SK-N-SH treated with all-trans-retinoic acid at 6 μM for 48 hours (cell line): ENCODE results near the gene BMP15.

Source experiments
- ATAC-seq: fragments of 200-7000 bp; cut with Tn5 transposase; 3 replicates; pipeline ENCODE4 v1.9.1; 2020; ENCODE audit warnings: mild to moderate bottlenecking, moderate library complexity
- ARNTL ChIP-seq: fragments of 450-650 bp; formaldehyde crosslinking; IDR thresholded peaks from 2 replicates; pipeline ENCODE4 v1.5.0; 2020; ENCODE audit warnings: low read depth, mild to moderate bottlenecking, moderate library complexity, borderline replicate concordance
- BACH2 ChIP-seq: fragments of 250-450 bp; sonication (Bioruptor Pico); IDR thresholded peaks from 2 replicates; pipeline ENCODE4 v1.9.0; 2021; ENCODE audit warnings: mild to moderate bottlenecking, borderline replicate concordance
- CSDC2 ChIP-seq: fragments of 250-450 bp; sonication (Bioruptor Pico); IDR thresholded peaks from 2 replicates; pipeline ENCODE4 v1.5.0; 2020; ENCODE audit warnings: mild to moderate bottlenecking, moderate library complexity
- CSRNP3 ChIP-seq: fragments of 250-450 bp; sonication (Bioruptor Pico); IDR thresholded peaks from 2 replicates; pipeline ENCODE4 v1.5.1; 2021; ENCODE audit warnings: mild to moderate bottlenecking, moderate library complexity
- ESRRG ChIP-seq: fragments of 250-450 bp; sonication (Bioruptor Pico); IDR thresholded peaks from 2 replicates; pipeline ENCODE4 v1.6.1; 2021; ENCODE audit warnings: mild to moderate bottlenecking
- GLIS3 ChIP-seq: fragments of 250-450 bp; sonication (Bioruptor Pico); IDR thresholded peaks from 2 replicates; pipeline ENCODE4 v1.5.0; 2020; ENCODE audit warnings: mild to moderate bottlenecking, moderate library complexity
- ISL1 ChIP-seq: fragments of 250-450 bp; sonication (Bioruptor Pico); IDR thresholded peaks from 2 replicates; pipeline ENCODE4 v2.1.2; 2022; ENCODE audit warnings: mild to moderate bottlenecking, moderate library complexity
- OSR1 ChIP-seq: fragments of 250-450 bp; sonication (Bioruptor Pico); IDR thresholded peaks from 2 replicates; pipeline ENCODE4 v1.8.0; 2022; ENCODE audit warnings: moderate library complexity, mild to moderate bottlenecking, inconsistent platforms
- PATZ1 ChIP-seq: fragments of 250-450 bp; sonication (Bioruptor Pico); IDR thresholded peaks from 2 replicates; pipeline ENCODE4 v1.8.0; 2020; ENCODE audit warnings: mild to moderate bottlenecking, moderate library complexity, borderline replicate concordance
- POU6F1 ChIP-seq: fragments of 250-450 bp; sonication (Bioruptor Pico); IDR thresholded peaks from 2 replicates; pipeline ENCODE4 v1.8.0; 2021; ENCODE audit warnings: low read depth, mild to moderate bottlenecking, moderate library complexity, borderline replicate concordance
- PPARA ChIP-seq: fragments of 250-450 bp; sonication (Bioruptor Pico); IDR thresholded peaks from 2 replicates; pipeline ENCODE4 v1.5.0; 2020; ENCODE audit warnings: mild to moderate bottlenecking, borderline replicate concordance
- RARB ChIP-seq: fragments of 250-450 bp; sonication (Bioruptor Pico); IDR thresholded peaks from 2 replicates; pipeline ENCODE4 v1.8.0; 2021; ENCODE audit warnings: mild to moderate bottlenecking, moderate library complexity
- SNAI2 ChIP-seq: fragments of 250-450 bp; sonication (Bioruptor Pico); IDR thresholded peaks from 2 replicates; pipeline ENCODE4 v1.5.0; 2020; ENCODE audit warnings: mild to moderate bottlenecking, moderate library complexity
- TCF4 ChIP-seq: fragments of 250-450 bp; sonication (Bioruptor Pico); IDR thresholded peaks from 2 replicates; pipeline ENCODE4 v1.8.0; 2021; ENCODE audit warnings: mild to moderate bottlenecking, moderate library complexity, borderline replicate concordance
- TOX ChIP-seq: fragments of 250-450 bp; sonication (Bioruptor Pico); IDR thresholded peaks from 2 replicates; pipeline ENCODE4 v1.8.0; 2021; ENCODE audit warnings: mild to moderate bottlenecking, moderate library complexity, borderline replicate concordance
- ZC3H10 ChIP-seq: fragments of 250-450 bp; sonication (Bioruptor Pico); IDR thresholded peaks from 2 replicates; pipeline ENCODE4 v1.5.1; 2021; ENCODE audit warnings: mild to moderate bottlenecking, moderate library complexity
- ZFP3 ChIP-seq: fragments of 250-450 bp; sonication (Bioruptor Pico); IDR thresholded peaks from 2 replicates; pipeline ENCODE4 v1.5.0; 2020; ENCODE audit warnings: mild to moderate bottlenecking, moderate library complexity
- ZFP30 ChIP-seq: fragments of 450-650 bp; formaldehyde crosslinking; IDR thresholded peaks from 2 replicates; pipeline ENCODE4 v1.5.0; 2022; ENCODE audit warnings: mild to moderate bottlenecking, moderate library complexity
- ZNF565 ChIP-seq: fragments of 450-650 bp; formaldehyde crosslinking; conservative IDR thresholded peaks from 2 replicates; pipeline ENCODE4 v1.5.0; 2020; ENCODE audit warnings: low read depth, mild to moderate bottlenecking, moderate library complexity
- ZNF70 ChIP-seq: fragments of 450-650 bp; formaldehyde crosslinking; IDR thresholded peaks from 2 replicates; pipeline ENCODE4 v1.5.0; 2020; ENCODE audit warnings: mild to moderate bottlenecking, moderate library complexity
- ZNF8 ChIP-seq: fragments of 450-650 bp; formaldehyde crosslinking; IDR thresholded peaks from 2 replicates; pipeline ENCODE4 v1.5.0; 2020; ENCODE audit warnings: mild to moderate bottlenecking, moderate library complexity
- TF ChIP-seq, protein P1 (sequence below): fragments of 250-450 bp; sonication (Bioruptor Pico); IDR thresholded peaks from 2 replicates; pipeline ENCODE4 v1.5.1; 2020; ENCODE audit warnings: low read depth, mild to moderate bottlenecking, moderate library complexity

The BMP15 gene

GRCh38 chrX:50865311-50865710 lies 45.2 kb upstream of the BMP15 start:
- ATAC-seq, result no peak
- no peak for TF ChIP-seq PPARA (CRISPR knock-in tag)
- TF ChIP-seq CSDC2, result no peak
- TF ChIP-seq RARB (CRISPR knock-in tag), result no peak
- no peak for TF ChIP-seq GLIS3 (CRISPR knock-in tag)
- no peak for TF ChIP-seq TOX (CRISPR knock-in tag)
- TF ChIP-seq, protein P1, sequence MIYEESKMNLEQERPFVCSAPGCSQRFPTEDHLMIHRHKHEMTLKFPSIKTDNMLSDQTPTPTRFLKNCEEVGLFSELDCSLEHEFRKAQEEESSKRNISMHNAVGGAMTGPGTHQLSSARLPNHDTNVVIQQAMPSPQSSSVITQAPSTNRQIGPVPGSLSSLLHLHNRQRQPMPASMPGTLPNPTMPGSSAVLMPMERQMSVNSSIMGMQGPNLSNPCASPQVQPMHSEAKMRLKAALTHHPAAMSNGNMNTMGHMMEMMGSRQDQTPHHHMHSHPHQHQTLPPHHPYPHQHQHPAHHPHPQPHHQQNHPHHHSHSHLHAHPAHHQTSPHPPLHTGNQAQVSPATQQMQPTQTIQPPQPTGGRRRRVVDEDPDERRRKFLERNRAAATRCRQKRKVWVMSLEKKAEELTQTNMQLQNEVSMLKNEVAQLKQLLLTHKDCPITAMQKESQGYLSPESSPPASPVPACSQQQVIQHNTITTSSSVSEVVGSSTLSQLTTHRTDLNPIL, result no peak
- no peak for TF ChIP-seq ZFP3 (CRISPR knock-in tag)
- TF ChIP-seq ARNTL, result no peak

GRCh38 chrX:50871922-50872453 lies 38.5 kb upstream of the BMP15 start:
- TF ChIP-seq ZNF70 (CRISPR knock-in tag) (no peak), ESRRG (CRISPR knock-in tag) (no peak), TCF4 (CRISPR knock-in tag) (no peak), RARB (CRISPR knock-in tag) (no peak), BACH2 (CRISPR knock-in tag) (no peak), ZC3H10 (CRISPR knock-in tag) (no peak), CSDC2 (no peak), ZNF8 (no peak)
- TF ChIP-seq, protein P1, result no peak
- ATAC-seq, result no peak

DNA sequence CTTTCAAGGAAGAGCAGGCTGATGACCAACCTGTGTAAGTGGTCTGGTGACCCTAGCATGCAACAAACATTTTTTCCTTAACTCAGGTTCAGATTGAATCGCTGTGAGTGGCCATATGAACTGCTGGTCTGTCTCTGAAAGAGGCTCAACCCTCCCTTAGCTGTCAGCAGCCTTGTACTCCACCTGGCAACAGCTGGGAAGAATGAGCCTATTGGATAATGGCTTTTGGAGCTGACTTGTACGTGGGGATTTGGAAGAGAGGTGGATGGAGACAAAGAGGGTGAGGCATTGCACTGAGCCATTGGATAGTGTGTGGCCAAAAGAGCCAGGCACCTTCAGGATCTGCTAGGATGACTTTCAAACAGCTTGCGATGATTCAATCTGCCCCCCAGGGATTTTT lies 35.7 kb upstream of the BMP15 start:
- TF ChIP-seq ZFP30 (CRISPR knock-in tag) (no peak), PATZ1 (CRISPR knock-in tag) (no peak), RARB (CRISPR knock-in tag) (no peak), ZC3H10 (CRISPR knock-in tag) (no peak), OSR1 (no peak), BACH2 (CRISPR knock-in tag) (no peak), CSRNP3 (CRISPR knock-in tag) (no peak), POU6F1 (CRISPR knock-in tag) (no peak), ISL1 (CRISPR knock-in tag) (no peak), ZNF565 (CRISPR knock-in tag) (no peak), ZFP3 (CRISPR knock-in tag) (no peak), ARNTL (no peak), TCF4 (CRISPR knock-in tag) (no peak), GLIS3 (CRISPR knock-in tag) (no peak), SNAI2 (no peak), CSDC2 (no peak), ZNF70 (CRISPR knock-in tag) (no peak), ESRRG (CRISPR knock-in tag) (no peak)
- TF ChIP-seq, protein P1, result no peak
- ATAC-seq, result no peak
